Measurements from ENCODE around the gene NAGK. TPM values are rescaled to one million over a fixed set of nuclear protein-coding genes. Genes with fewer than 3 reads are reported as not detected.
"Not testable (repeated sequence)": the region's sequence is repeated elsewhere in the genome, so short reads cannot be mapped to it uniquely, and the experiment has no call there.

NAGK gene
- total and polyA plus RNA-seq, 2 of the 8 experiments (the other 6 are each of a cell fraction or from before 2014, with no cell fraction given): 57.9 to 59.9 TPM

DNA sequence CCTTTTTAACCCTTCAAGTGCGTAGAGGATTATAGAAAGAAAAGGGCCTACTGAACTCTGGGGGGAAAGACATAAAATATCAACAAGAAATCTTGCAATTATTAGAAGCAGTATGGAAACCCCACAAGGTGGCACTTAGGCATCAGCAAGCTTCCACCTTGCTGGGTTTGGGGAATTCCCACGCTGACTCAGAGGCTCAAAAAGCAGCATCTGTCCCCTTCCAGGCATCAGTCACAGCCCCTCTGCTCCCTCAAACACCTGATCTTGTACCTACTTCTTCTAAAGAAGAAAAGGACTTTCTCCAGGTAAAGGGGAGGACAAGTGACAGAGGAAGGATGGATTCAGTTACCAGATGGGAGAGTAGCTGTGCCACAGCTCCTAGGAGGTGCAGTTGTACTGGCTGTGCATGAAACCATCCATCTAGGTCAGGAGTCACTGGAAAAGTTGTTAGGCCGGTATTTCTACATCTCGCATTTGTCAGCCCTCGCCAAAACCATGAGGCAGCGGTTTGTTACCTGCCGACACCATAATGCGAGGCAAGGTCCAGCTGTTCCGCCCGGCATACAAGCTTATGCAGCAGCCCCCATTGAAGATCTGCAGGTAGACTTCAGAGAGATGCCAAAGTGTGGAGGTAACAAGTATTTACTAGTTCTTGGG lies 18.6 kb upstream of the NAGK start:
- WGBS, 2 experiments (ENCODE audit: extremely low coverage in 1 of 2, insufficient coverage in 1 of 2, insufficient read length in 1 of 2, insufficient replicate concordance in 2 of 2, low coverage in 1 of 2, low lambda C conversion rate in 2 of 2, missing lambda C conversion rate in 1 of 2): 92% methylated on average over 10 of the region's 10 CpGs; no CpG with 5 or more reads in 1 of the 2 experiments
- FAIRE-seq; H3K4me2 ChIP-seq (ENCODE audit: insufficient read depth in 1 of 2, low read depth in 2 of 2, low read length in 2 of 2): not testable (repeated sequence)

More for the DNA sequence above, 18.6 kb upstream of the NAGK start:
- not testable (repeated sequence) for H3K9ac ChIP-seq (replicated peaks in 1 of 4; ENCODE audit: extremely low read depth in 1 of 4, low read depth in 3 of 4, low read length in 3 of 4); H3K23me2 ChIP-seq (ENCODE audit: low read depth, low read length); H3K18ac ChIP-seq (ENCODE audit: extremely low read depth, low read length); H3K14ac ChIP-seq (ENCODE audit: insufficient read length); H4K8ac ChIP-seq (ENCODE audit: extremely low read depth, insufficient read depth, low read length); H4K20me1 ChIP-seq (replicated peaks in 1 of 2; ENCODE audit: control insufficient read depth in 1 of 2, insufficient read depth in 2 of 2, low read length in 2 of 2); H3K79me1 ChIP-seq (ENCODE audit: low read depth, low read length); H4K91ac ChIP-seq (replicated peaks; ENCODE audit: insufficient read length, low read length); H3K4me1 ChIP-seq (replicated peaks in 1 of 4; ENCODE audit: control insufficient read depth in 3 of 4, insufficient read depth in 4 of 4, low read length in 3 of 4); H3K27me3 ChIP-seq (replicated peaks in 1 of 4; ENCODE audit: control insufficient read depth in 3 of 4, extremely low read depth in 1 of 4, insufficient read depth in 3 of 4, low read length in 3 of 4); H2AK5ac ChIP-seq (ENCODE audit: low read depth, low read length); H3K23ac ChIP-seq (ENCODE audit: insufficient read length); H2BK20ac ChIP-seq (ENCODE audit: low read length); H3K36me3 ChIP-seq (ENCODE audit: control insufficient read depth in 2 of 4, insufficient read depth in 4 of 4, low read length in 3 of 4); H2BK15ac ChIP-seq (ENCODE audit: low read length); H2BK120ac ChIP-seq (replicated peaks; ENCODE audit: low read depth, low read length); H3K27ac ChIP-seq (ENCODE audit: low read depth, low read length); H3K4me3 ChIP-seq (ENCODE audit: extremely low read depth in 1 of 4, insufficient read depth in 2 of 4, low read depth in 3 of 4, low read length in 4 of 4); DNase-seq (ENCODE audit: low read depth in 1 of 2, low spot score in 2 of 2); H2BK12ac ChIP-seq (ENCODE audit: low read depth, low read length); H4K5ac ChIP-seq (ENCODE audit: insufficient read length, low read depth, low read length); H3K79me2 ChIP-seq (ENCODE audit: control insufficient read depth in 1 of 2, insufficient read depth in 2 of 2, low read length in 2 of 2); H2BK5ac ChIP-seq (ENCODE audit: low read depth, low read length); H3K9me3 ChIP-seq (ENCODE audit: insufficient read depth in 2 of 2, low read depth in 1 of 2, low read length in 1 of 2); H3K56ac ChIP-seq (replicated peaks; ENCODE audit: insufficient read length, low read depth, low read length); H3K4ac ChIP-seq (replicated peaks; ENCODE audit: insufficient read length, low read depth, low read length)
- TF ChIP-seq BACH1 (IDR thresholded peaks at IDR 0.05; ENCODE audit: low read length) (0 out of 2 replicates have a peak, but pooled peaks have one; percentile 13), RAD21 (IDR thresholded peaks at IDR 0.05 in 1 of 2, conservative IDR thresholded peaks at IDR 0.05 in 1 of 2; ENCODE audit: low read depth in 2 of 2, low read length in 2 of 2) (peak in 1 of 2 experiments; percentile 11; a peak in 1 of 4 replicates)
- ChIA-PET POLR2A (ENCODE audit: partially characterized antibody) (interaction anchor here (0.8 to 1.3 kb wide), 3 partner anchors 10 to 19 kb away, joined by 3 to 4 read pairs (median 3); partner anchors contain the start of gene NAGK), CTCF (ENCODE audit: partially characterized antibody) (interaction anchor here (0.8 to 1.2 kb wide), 4 partner anchors 10 to 65 kb away, joined by 3 to 9 read pairs (median 3); no protein-coding TSS in a partner anchor)
- H2AFZ ChIP-seq (ENCODE audit: low read length): 0 out of 2 replicates have a peak overlapping the region, but pooled peaks have one; percentile 9

Measured in H1 (cell line).